Measurements from ENCODE around the gene SCO2.

GRCh38 chr22:50517495-50518260 is 7.7 kb downstream of the SCO2 start:
- TF ChIP-seq POLR2A (IDR thresholded peaks at IDR 0.05; ENCODE audit: low read depth, low read length) (no peak), POLR2AphosphoS5 (IDR thresholded peaks at IDR 0.05; ENCODE audit: low read length) (no peak), POLR2AphosphoS2 (IDR thresholded peaks at IDR 0.05; ENCODE audit: low read depth, low read length) (no peak), CEBPB (IDR thresholded peaks at IDR 0.05; ENCODE audit: borderline replicate concordance in 1 of 2, low read depth in 2 of 2, low read length in 2 of 2) (no peak), EZH2 (IDR thresholded peaks at IDR 0.05; ENCODE audit: borderline replicate concordance, control insufficient read depth, low read depth, low read length) (no peak), CTCF (IDR thresholded peaks at IDR 0.05 in 2 of 3, conservative IDR thresholded peaks at IDR 0.05 in 1 of 3; ENCODE audit: control insufficient read depth in 2 of 3, extremely low read depth in 1 of 3, insufficient read depth in 1 of 3, low read depth in 3 of 3, low read length in 3 of 3) (no peak), RB1 (IDR thresholded peaks at IDR 0.05; ENCODE audit: borderline replicate concordance) (no peak)

Data from GM12878 (cell line).